T-helper 2 cell treated with Interferon-gamma antibody and Interleukin-4, amounts not matched to agents 5 μg/mL and 100 μg/mL, for 36 hours (primary cell): ENCODE measurements around the gene BACH2.

Experiments
- DNase-seq: peaks from one replicate; pipeline ENCODE4 v3.0.0; 2021; ENCODE audit warnings: low spot score
- H3K27ac Mint-ChIP-seq: one replicate; pipeline ENCODE4 v1.8.0; 2021; ENCODE audit warnings: mild to moderate bottlenecking, mixed read lengths
- H3K27me3 Mint-ChIP-seq: one replicate; pipeline ENCODE4 v1.8.0; 2021; ENCODE audit warnings: low read depth, mixed read lengths
- H3K36me3 Mint-ChIP-seq: one replicate; pipeline ENCODE4 v1.8.0; 2021; ENCODE audit warnings: low read depth, mixed read lengths
- H3K4me1 Mint-ChIP-seq: one replicate; pipeline ENCODE4 v1.8.0; 2021; ENCODE audit warnings: low read depth, mixed read lengths
- H3K4me3 Mint-ChIP-seq: one replicate; pipeline ENCODE4 v1.8.0; 2022; ENCODE audit warnings: mild to moderate bottlenecking, moderate library complexity, mixed read lengths
- H3K9me3 Mint-ChIP-seq: one replicate; pipeline ENCODE4 v1.8.0; 2021; ENCODE audit warnings: mixed read lengths

The BACH2 gene

GRCh38 chr6:90008189-90008907 is 288.3 kb downstream of the BACH2 start:
- H3K4me1 Mint-ChIP-seq = peaks cover 33% of the 10 kb centered on the region
- H3K9me3 Mint-ChIP-seq = no peaks in the 10 kb centered on the region
- H3K4me3 Mint-ChIP-seq = no peak overlapping the region
- peaks cover 49% of the 10 kb centered on the region for H3K36me3 Mint-ChIP-seq
- no peak for DNase-seq
- H3K27me3 Mint-ChIP-seq = no peaks in the 10 kb centered on the region
- peak overlapping the region; percentile 55 for H3K27ac Mint-ChIP-seq

GRCh38 chr6:90005048-90005827 is 291.4 kb downstream of the BACH2 start:
- H3K4me3 Mint-ChIP-seq = no peak overlapping the region
- peaks cover 18% of the 10 kb centered on the region for H3K4me1 Mint-ChIP-seq
- peaks cover 38% of the 10 kb centered on the region for H3K36me3 Mint-ChIP-seq
- H3K27me3 Mint-ChIP-seq = no peaks in the 10 kb centered on the region
- DNase-seq = peak; percentile 3
- H3K27ac Mint-ChIP-seq = no peak overlapping the region
- H3K9me3 Mint-ChIP-seq = no peaks in the 10 kb centered on the region

- DNase-seq = peak; percentile 3
- Mint-ChIP-seq H3K27me3 (no peaks in the 10 kb centered on the region), H3K4me3 (no peak overlapping the region), H3K27ac (no peak overlapping the region), H3K4me1 (peaks cover 16% of the 10 kb centered on the region), H3K9me3 (no peaks in the 10 kb centered on the region), H3K36me3 (peaks cover 38% of the 10 kb centered on the region)
Observed at GRCh38 chr6:90004511-90004910, 292.1 kb downstream of the BACH2 start.

- DNase-seq = no peak
- Mint-ChIP-seq H3K36me3 (peaks cover 34% of the 10 kb centered on the region), H3K27me3 (no peaks in the 10 kb centered on the region), H3K4me3 (no peak overlapping the region), H3K27ac (no peak overlapping the region), H3K9me3 (no peaks in the 10 kb centered on the region), H3K4me1 (peaks cover 10% of the 10 kb centered on the region)
Observed at GRCh38 chr6:90003941-90004340, 292.7 kb downstream of the BACH2 start.

GRCh38 chr6:90003069-90003795 is 293.4 kb downstream of the BACH2 start:
- Mint-ChIP-seq H3K4me1 (peaks cover 4% of the 10 kb centered on the region), H3K27ac (no peak overlapping the region), H3K27me3 (no peaks in the 10 kb centered on the region), H3K36me3 (peaks cover 30% of the 10 kb centered on the region), H3K9me3 (no peaks in the 10 kb centered on the region), H3K4me3 (no peak overlapping the region)
- DNase-seq = peak; percentile 2

- Mint-ChIP-seq H3K27ac (no peak overlapping the region), H3K9me3 (no peaks in the 10 kb centered on the region), H3K4me3 (no peak overlapping the region), H3K27me3 (no peaks in the 10 kb centered on the region), H3K4me1 (peaks cover 6% of the 10 kb centered on the region), H3K36me3 (peaks cover 31% of the 10 kb centered on the region)
- peak; percentile 20 for DNase-seq
Observed at GRCh38 chr6:90000864-90001731, 295.5 kb downstream of the BACH2 start.

- H3K27me3 Mint-ChIP-seq = no peaks in the 10 kb centered on the region
- H3K4me3 Mint-ChIP-seq = no peak overlapping the region
- peak; percentile 3 for DNase-seq
Observed at GRCh38 chr6:89999945-90000825, 296.5 kb downstream of the BACH2 start.

GRCh38 chr6:89999154-89999553 is 297.5 kb downstream of the BACH2 start:
- no peaks in the 10 kb centered on the region for H3K27me3 Mint-ChIP-seq
- no peak overlapping the region for H3K4me3 Mint-ChIP-seq
- no peaks in the 10 kb centered on the region for H3K9me3 Mint-ChIP-seq
- H3K27ac Mint-ChIP-seq = no peak overlapping the region
- DNase-seq = peak; percentile 2
- H3K36me3 Mint-ChIP-seq = peaks cover 29% of the 10 kb centered on the region
- H3K4me1 Mint-ChIP-seq = peaks cover 6% of the 10 kb centered on the region

More at GRCh38 chr6:89999945-90000825, 296.5 kb downstream of the BACH2 start:
- Mint-ChIP-seq H3K27ac (no peak overlapping the region), H3K9me3 (no peaks in the 10 kb centered on the region), H3K36me3 (peaks cover 31% of the 10 kb centered on the region), H3K4me1 (peaks cover 5% of the 10 kb centered on the region)

- H3K4me1 Mint-ChIP-seq = peaks cover 8% of the 10 kb centered on the region
- DNase-seq = peak; percentile 1
- H3K4me3 Mint-ChIP-seq = no peak overlapping the region
- H3K9me3 Mint-ChIP-seq = no peaks in the 10 kb centered on the region
- H3K27ac Mint-ChIP-seq = no peak overlapping the region
- no peaks in the 10 kb centered on the region for H3K27me3 Mint-ChIP-seq
- H3K36me3 Mint-ChIP-seq = peaks cover 29% of the 10 kb centered on the region
Observed at GRCh38 chr6:89997456-89998445, 298.9 kb downstream of the BACH2 start.

GRCh38 chr6:89993411-89993810 is 303.2 kb downstream of the BACH2 start:
- H3K27ac Mint-ChIP-seq = no peak overlapping the region
- H3K4me3 Mint-ChIP-seq = no peak overlapping the region
- no peaks in the 10 kb centered on the region for H3K9me3 Mint-ChIP-seq
- peaks cover 34% of the 10 kb centered on the region for H3K36me3 Mint-ChIP-seq
- no peaks in the 10 kb centered on the region for H3K27me3 Mint-ChIP-seq
- no peak for DNase-seq
- peaks cover 27% of the 10 kb centered on the region for H3K4me1 Mint-ChIP-seq

GRCh38 chr6:89992818-89993217 is 303.8 kb downstream of the BACH2 start:
- Mint-ChIP-seq H3K27me3 (no peaks in the 10 kb centered on the region), H3K27ac (no peak overlapping the region), H3K4me3 (no peak overlapping the region), H3K36me3 (peaks cover 34% of the 10 kb centered on the region), H3K4me1 (peaks cover 30% of the 10 kb centered on the region), H3K9me3 (no peaks in the 10 kb centered on the region)
- DNase-seq = no peak

GRCh38 chr6:89989742-89990141 is 306.9 kb downstream of the BACH2 start:
- DNase-seq = no peak
- H3K27ac Mint-ChIP-seq = no peak overlapping the region
- H3K27me3 Mint-ChIP-seq = no peaks in the 10 kb centered on the region
- peaks cover 25% of the 10 kb centered on the region for H3K36me3 Mint-ChIP-seq
- peaks cover 39% of the 10 kb centered on the region for H3K4me1 Mint-ChIP-seq
- no peaks in the 10 kb centered on the region for H3K9me3 Mint-ChIP-seq
- no peak overlapping the region for H3K4me3 Mint-ChIP-seq
